Ovary (tissue), 3 donors: ENCODE data around the gene TNNT2.

Experiments
- CTCF ChIP-seq, 3 donors: fragments of 450-650 bp in 2 of 3; fragments of 200-600 bp in 1 of 3; IDR thresholded peaks; one replicate each; pipeline versions ENCODE4 v1.5.1 to v1.8.0; 2016 to 2022; ENCODE audit warnings: antibody characterized with exemption in 3 of 3, mild to moderate bottlenecking in 1 of 3
- EP300 ChIP-seq: sonication (generic); formaldehyde crosslinking; IDR thresholded peaks from one replicate; pipeline ENCODE4 v1.6.1; 2017; ENCODE audit warnings: antibody characterized with exemption
- POLR2A ChIP-seq: fragments of 450-650 bp; IDR thresholded peaks from one replicate; pipeline ENCODE4 v1.6.1; 2017; ENCODE audit warnings: antibody characterized with exemption, mild to moderate bottlenecking, moderate library complexity
- donor health status: DM: no; HTN: no; CAD: no.

GRCh38 chr1:201403359-201403758, 25.9 kb upstream of the TNNT2 start:
- TF ChIP-seq CTCF (IDR thresholded peaks at IDR 0.05) (no peak), POLR2A (no peak), EP300 (no peak)
